ENCODE measurements around the gene PREX1. TPM values are rescaled to one million over a fixed set of nuclear protein-coding genes. Genes with fewer than 3 reads are reported as not detected.

Gene PREX1
- polyA plus RNA-seq, 1 donor: 9.9 TPM

DNA sequence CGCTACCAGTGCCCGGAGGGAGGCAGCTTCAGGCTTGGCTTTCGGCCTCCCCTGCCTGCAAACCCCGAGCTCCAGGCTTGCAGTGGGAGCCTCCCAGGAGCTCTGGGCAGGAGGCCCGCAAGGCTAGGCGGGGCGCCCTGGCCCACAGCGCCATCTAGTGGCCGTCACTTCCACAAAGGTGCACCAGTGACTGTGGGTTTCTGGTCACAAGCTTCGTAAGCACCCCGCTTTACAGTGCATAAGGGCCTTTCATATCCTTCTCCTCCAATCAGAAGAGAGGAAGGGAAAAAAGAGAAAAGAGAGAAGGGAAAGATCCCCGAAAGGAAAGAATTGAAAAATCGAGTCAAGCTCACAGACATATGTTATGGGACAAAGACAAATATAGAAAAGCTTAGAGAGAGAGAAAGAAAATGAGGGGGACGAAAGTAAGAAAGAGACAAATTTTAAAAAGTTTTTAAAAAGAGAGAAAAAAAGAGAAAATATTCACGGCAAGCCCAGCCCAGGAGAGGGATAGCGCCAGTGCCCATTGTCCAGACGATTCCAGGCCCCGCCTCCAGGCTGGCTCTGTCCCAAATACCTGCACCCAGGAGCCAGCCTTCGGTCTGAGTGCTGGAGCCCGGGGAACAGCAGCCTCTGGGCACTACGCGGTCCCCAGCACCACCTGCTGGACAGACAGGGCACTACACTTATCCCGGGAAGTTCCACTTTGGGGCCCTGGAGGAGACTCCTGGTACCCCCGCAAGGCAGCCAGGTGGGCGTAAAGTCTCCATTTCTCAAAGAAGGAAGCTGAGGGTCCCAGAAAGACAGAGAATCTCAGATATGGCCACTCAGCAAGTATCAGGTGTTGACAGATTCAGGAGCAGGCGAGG is 207.1 kb downstream of the PREX1 start:
- Histone ChIP-seq H3K27me3 (ENCODE audit: control insufficient read depth, insufficient read depth, low read length) (peaks cover 3% of the 10 kb centered on the region), H3K4me3 (ENCODE audit: low read length) (peak overlapping the region; percentile 3), H3K4me1 (ENCODE audit: control insufficient read depth, insufficient read depth, low read length) (peaks cover 7% of the 10 kb centered on the region), H3K27ac (ENCODE audit: low read length) (peak overlapping the region; percentile 37), H3K9me3 (ENCODE audit: control insufficient read depth, low read depth, low read length) (no peaks in the 10 kb centered on the region), H3K36me3 (ENCODE audit: control insufficient read depth, insufficient read depth, low read length) (no peaks in the 10 kb centered on the region)
- DNase-seq: peak; percentile 84 to 87
- WGBS (ENCODE audit: insufficient coverage, low lambda C conversion rate): 8% methylated on average over 3 of the region's 26 CpGs

DNA sequence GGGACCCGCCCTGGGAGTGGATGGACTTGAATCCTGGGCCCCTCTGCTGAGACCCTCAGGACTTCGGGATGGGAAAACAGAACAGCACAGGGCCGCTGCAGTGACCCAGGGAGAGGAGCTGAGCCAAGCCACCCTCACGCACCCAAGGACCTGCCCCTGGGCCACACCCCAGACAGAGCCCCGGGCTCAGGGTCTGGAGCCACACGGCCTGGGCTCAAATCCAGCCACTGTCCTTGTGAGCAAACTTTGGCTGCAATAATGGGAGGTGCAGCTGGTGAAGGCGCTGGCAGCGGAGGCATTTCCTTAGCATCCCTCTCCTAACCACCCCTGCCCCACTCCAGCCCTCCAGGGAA is 207.7 kb downstream of the PREX1 start:
- Histone ChIP-seq H3K27ac (ENCODE audit: low read length) (no peak overlapping the region), H3K4me1 (ENCODE audit: control insufficient read depth, insufficient read depth, low read length) (peaks cover 7% of the 10 kb centered on the region), H3K27me3 (ENCODE audit: control insufficient read depth, insufficient read depth, low read length) (peaks cover 3% of the 10 kb centered on the region), H3K4me3 (ENCODE audit: low read length) (no peak overlapping the region), H3K9me3 (ENCODE audit: control insufficient read depth, low read depth, low read length) (no peaks in the 10 kb centered on the region), H3K36me3 (ENCODE audit: control insufficient read depth, insufficient read depth, low read length) (no peaks in the 10 kb centered on the region)
- WGBS (ENCODE audit: insufficient coverage, low lambda C conversion rate): no CpG with 5 or more reads among the region's 8 CpGs
- DNase-seq: no peak

DNA sequence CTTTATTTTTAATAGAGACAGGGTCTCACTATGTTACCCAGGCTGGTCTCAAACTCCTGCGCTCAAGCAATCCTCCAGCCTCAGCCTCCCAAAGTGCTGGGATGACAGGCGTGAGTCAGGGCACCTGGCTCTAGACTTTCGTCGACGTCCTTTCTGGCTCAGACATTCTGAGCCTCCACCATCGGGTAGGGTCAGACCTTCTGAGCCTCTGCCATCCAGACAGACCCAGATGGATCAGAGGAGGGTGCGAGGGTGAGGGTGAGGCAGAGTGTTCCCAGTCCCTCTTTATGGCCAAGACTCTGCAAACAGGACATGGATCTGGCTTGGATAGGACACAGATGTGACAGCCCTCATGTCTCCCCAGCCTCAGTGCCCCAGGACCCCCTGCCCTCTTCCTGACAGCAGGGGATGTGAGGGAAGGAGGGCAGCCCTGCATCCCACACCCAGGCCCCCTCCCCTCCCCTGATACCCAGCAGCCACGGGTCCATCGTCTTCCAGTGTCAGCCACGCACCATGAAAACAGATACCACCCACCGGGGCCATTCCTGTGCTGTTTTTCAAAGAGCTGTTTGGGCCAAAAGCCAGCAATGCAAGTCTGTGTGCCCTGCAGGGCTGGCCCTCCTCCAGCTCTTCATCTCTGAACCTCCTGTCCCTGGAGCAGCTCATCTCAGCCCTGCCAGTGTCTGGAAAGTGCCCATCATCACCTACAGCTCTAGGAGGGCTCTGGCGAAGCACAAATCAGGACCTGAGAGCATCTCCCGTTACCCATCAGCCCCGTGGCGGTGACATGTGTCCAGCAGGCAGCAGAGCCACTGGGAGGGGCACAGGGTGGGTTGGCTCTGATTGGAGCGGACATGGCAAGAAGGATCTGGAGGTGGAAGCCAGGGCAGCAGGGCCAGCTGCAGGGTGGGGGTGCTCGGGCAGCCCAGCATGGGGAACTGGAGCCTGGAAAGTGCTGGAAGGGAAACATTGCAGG is 208.4 kb downstream of the PREX1 start:
- no CpG with 5 or more reads among the region's 17 CpGs for WGBS (ENCODE audit: insufficient coverage, low lambda C conversion rate)
- no peak for DNase-seq
- peaks cover 7% of the 10 kb centered on the region for H3K4me1 ChIP-seq (ENCODE audit: control insufficient read depth, insufficient read depth, low read length)
- H3K9me3 ChIP-seq (ENCODE audit: control insufficient read depth, low read depth, low read length): no peaks in the 10 kb centered on the region
- H3K36me3 ChIP-seq (ENCODE audit: control insufficient read depth, insufficient read depth, low read length): no peaks in the 10 kb centered on the region
- H3K27me3 ChIP-seq (ENCODE audit: control insufficient read depth, insufficient read depth, low read length): peaks cover 3% of the 10 kb centered on the region
- H3K27ac ChIP-seq (ENCODE audit: low read length): no peak overlapping the region
- no peak overlapping the region for H3K4me3 ChIP-seq (ENCODE audit: low read length)

DNA sequence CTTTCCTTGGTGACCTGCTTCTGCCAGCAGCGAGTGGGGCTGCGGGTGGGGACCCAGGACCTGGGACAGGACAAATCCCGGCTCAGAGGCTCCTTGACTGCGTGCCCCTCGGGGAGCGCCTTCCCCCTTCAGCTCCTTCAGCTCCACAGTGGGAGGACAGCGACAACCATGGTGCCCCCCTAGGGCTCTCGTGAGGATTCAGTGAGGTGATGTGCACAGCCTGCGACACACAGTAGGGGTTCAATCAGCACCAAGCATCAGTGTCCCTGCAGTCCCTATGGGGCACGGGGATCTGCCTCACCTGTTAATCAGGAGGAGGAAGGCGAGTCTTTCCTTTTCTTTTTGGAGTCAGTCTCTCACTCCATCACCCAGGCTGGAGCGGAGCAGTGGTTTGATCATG is 209.2 kb downstream of the PREX1 start:
- Histone ChIP-seq H3K36me3 (ENCODE audit: control insufficient read depth, insufficient read depth, low read length) (no peaks in the 10 kb centered on the region), H3K4me3 (ENCODE audit: low read length) (no peak overlapping the region), H3K4me1 (ENCODE audit: control insufficient read depth, insufficient read depth, low read length) (peaks cover 7% of the 10 kb centered on the region), H3K27me3 (ENCODE audit: control insufficient read depth, insufficient read depth, low read length) (peaks cover 3% of the 10 kb centered on the region), H3K9me3 (ENCODE audit: control insufficient read depth, low read depth, low read length) (no peaks in the 10 kb centered on the region), H3K27ac (ENCODE audit: low read length) (no peak overlapping the region)
- no peak for DNase-seq
- WGBS (ENCODE audit: insufficient coverage, low lambda C conversion rate): no CpG with 5 or more reads among the region's 12 CpGs

DNA sequence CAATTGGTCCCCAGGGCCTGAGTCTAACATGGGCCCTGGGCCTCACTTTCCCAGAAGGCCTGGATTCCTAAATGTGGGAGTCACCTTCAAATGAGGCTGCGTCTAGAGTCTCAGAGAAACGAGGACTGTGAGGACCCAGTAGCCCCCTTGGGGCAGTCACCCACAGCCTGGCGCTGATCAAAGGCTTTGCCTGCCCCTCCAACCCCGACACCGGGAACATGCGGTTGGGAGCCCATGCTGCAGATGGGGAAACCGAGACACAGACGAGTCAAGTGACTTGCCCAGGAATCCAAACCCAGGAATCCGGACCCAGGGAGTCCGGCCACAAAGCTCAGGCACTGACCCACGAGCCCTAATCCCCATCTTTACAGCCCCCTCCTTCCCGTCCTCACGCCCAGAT is 209.7 kb downstream of the PREX1 start:
- 100% methylated on average over 2 of the region's 13 CpGs for WGBS (ENCODE audit: insufficient coverage, low lambda C conversion rate)
- H3K4me3 ChIP-seq (ENCODE audit: low read length): no peak overlapping the region
- peaks cover 3% of the 10 kb centered on the region for H3K27me3 ChIP-seq (ENCODE audit: control insufficient read depth, insufficient read depth, low read length)
- H3K4me1 ChIP-seq (ENCODE audit: control insufficient read depth, insufficient read depth, low read length): peaks cover 7% of the 10 kb centered on the region
- no peak for DNase-seq
- H3K9me3 ChIP-seq (ENCODE audit: control insufficient read depth, low read depth, low read length): no peaks in the 10 kb centered on the region
- no peaks in the 10 kb centered on the region for H3K36me3 ChIP-seq (ENCODE audit: control insufficient read depth, insufficient read depth, low read length)
- no peak overlapping the region for H3K27ac ChIP-seq (ENCODE audit: low read length)

DNA sequence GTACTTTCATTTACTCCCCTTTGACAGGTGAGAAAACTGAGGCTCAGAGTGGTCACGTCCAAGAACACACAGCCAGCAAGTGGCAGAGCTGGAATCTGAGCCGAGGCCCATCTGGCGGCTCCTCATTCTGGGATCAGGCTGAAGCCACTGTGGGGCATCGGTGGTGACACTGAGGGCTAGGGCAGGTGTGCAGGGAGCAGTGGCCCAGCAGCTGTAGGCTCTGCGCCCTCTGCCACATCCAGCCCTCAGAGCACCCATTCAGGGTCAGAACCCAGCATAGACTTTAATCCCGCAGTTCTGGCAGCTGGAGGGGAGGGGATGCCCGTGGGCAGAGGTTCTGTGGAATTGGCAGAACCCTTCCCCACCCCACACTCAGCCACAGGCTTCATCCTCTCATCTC is 210.3 kb downstream of the PREX1 start:
- Histone ChIP-seq H3K9me3 (ENCODE audit: control insufficient read depth, low read depth, low read length) (no peaks in the 10 kb centered on the region), H3K36me3 (ENCODE audit: control insufficient read depth, insufficient read depth, low read length) (no peaks in the 10 kb centered on the region), H3K27ac (ENCODE audit: low read length) (no peak overlapping the region), H3K4me3 (ENCODE audit: low read length) (no peak overlapping the region), H3K27me3 (ENCODE audit: control insufficient read depth, insufficient read depth, low read length) (peaks cover 3% of the 10 kb centered on the region), H3K4me1 (ENCODE audit: control insufficient read depth, insufficient read depth, low read length) (peaks cover 7% of the 10 kb centered on the region)
- no peak for DNase-seq
- no CpG with 5 or more reads among the region's 7 CpGs for WGBS (ENCODE audit: insufficient coverage, low lambda C conversion rate)

DNA sequence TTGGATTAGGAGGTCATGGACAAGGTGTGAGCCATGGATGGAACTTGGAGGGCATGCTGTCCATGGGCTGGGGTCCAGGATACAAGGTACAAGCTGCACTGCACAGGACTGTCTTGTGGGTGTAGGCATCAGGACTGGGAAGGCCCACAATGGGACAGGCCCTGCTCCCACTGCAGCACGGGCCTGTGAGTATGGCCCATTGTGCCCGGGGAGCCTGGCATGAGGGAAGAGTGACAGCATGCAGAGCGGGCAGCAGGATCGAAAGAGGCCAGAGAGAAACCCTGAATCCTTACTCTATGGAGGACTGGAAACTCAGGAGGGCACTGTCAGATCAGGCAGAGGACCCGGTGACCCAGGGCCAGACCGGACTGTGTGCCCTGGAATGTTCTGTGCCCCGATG is 211.3 kb downstream of the PREX1 start:
- no CpG with 5 or more reads among the region's 7 CpGs for WGBS (ENCODE audit: insufficient coverage, low lambda C conversion rate)
- H3K4me3 ChIP-seq (ENCODE audit: low read length): no peak overlapping the region
- H3K9me3 ChIP-seq (ENCODE audit: control insufficient read depth, low read depth, low read length): no peaks in the 10 kb centered on the region
- no peak overlapping the region for H3K27ac ChIP-seq (ENCODE audit: low read length)
- peaks cover 4% of the 10 kb centered on the region for H3K4me1 ChIP-seq (ENCODE audit: control insufficient read depth, insufficient read depth, low read length)
- DNase-seq: no peak
- H3K27me3 ChIP-seq (ENCODE audit: control insufficient read depth, insufficient read depth, low read length): peaks cover 3% of the 10 kb centered on the region
- H3K36me3 ChIP-seq (ENCODE audit: control insufficient read depth, insufficient read depth, low read length): no peaks in the 10 kb centered on the region

DNA sequence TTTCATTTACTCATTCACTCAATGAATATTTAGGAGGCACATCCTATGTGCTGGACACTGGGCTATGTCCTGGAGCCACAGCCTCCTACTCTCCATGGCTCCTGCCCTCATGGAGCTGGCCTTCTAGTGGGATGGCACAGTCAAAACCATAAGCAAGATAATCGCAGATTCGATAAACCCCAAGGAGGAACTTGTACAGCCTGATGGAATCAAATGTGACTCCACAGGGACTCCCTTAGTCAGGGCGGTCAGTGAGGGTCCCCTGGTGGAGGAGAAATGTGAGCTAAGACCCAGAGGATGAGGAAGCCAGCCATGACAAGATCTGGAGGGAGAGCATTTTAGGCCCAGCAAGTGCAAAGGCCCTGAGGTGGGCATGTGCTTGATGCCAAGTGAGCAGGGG is 211.9 kb downstream of the PREX1 start:
- Histone ChIP-seq H3K27me3 (ENCODE audit: control insufficient read depth, insufficient read depth, low read length) (peaks cover 3% of the 10 kb centered on the region), H3K27ac (ENCODE audit: low read length) (no peak overlapping the region), H3K4me1 (ENCODE audit: control insufficient read depth, insufficient read depth, low read length) (no peaks in the 10 kb centered on the region), H3K36me3 (ENCODE audit: control insufficient read depth, insufficient read depth, low read length) (no peaks in the 10 kb centered on the region), H3K4me3 (ENCODE audit: low read length) (no peak overlapping the region), H3K9me3 (ENCODE audit: control insufficient read depth, low read depth, low read length) (no peaks in the 10 kb centered on the region)
- no CpG with 5 or more reads among the region's 3 CpGs for WGBS (ENCODE audit: insufficient coverage, low lambda C conversion rate)
- DNase-seq: no peak

DNA sequence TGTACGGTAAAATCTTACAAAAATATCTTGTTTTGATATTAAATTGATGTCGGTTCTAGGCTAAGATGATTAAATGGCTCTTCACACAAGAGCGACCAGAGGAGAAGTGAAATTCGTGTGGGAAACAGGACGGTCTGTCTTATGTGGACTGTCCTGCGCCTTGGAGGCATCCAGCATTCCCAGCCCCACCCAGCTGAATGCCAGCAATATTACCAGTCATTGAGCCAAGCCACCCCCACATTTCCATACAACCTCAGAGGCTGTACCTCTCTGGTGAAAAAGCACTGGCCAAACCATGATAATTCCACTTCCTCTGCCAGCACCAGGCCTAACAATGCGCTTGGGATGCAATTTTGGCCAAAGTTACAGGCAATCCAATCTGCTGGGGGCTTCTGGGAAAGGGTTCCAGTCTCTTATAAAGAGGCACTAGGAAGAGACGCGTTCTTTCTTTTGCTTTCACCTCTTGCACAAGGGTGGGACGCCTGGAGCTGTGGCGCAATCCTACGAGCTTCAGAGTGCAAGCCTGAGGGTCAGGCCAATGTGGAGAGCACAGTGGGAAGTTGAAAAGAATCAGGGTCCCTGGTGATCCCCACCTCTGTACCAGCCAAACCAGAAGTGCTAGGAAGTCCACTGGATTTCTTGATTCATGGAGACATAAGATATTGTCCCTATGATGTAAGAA is 213.1 kb downstream of the PREX1 start:
- Histone ChIP-seq H3K36me3 (ENCODE audit: control insufficient read depth, insufficient read depth, low read length) (no peaks in the 10 kb centered on the region), H3K9me3 (ENCODE audit: control insufficient read depth, low read depth, low read length) (no peaks in the 10 kb centered on the region), H3K4me3 (ENCODE audit: low read length) (no peak overlapping the region), H3K4me1 (ENCODE audit: control insufficient read depth, insufficient read depth, low read length) (no peaks in the 10 kb centered on the region), H3K27me3 (ENCODE audit: control insufficient read depth, insufficient read depth, low read length) (peaks cover 3% of the 10 kb centered on the region), H3K27ac (ENCODE audit: low read length) (no peak overlapping the region)
- WGBS (ENCODE audit: insufficient coverage, low lambda C conversion rate): no CpG with 5 or more reads among the region's 12 CpGs
- DNase-seq: no peak

DNA sequence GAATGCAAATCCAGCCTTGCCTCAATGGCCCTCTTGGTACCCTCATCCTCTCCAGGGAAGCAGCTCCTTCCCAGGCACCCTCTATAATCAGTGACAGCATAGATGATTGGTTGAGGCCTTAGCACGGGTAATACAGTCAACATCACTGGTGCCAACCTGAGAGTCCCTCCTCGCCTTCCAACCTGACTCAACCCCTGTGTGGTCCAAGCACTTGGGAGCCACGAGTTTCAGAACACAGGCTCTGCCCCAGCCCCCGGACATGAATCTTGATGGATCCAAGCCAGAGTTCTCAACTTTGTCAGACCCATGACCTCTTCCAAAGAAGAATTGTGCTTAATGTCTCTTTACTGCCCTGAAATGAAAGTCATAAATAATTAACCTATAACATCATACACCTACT is 213.9 kb downstream of the PREX1 start:
- no peak for DNase-seq

More for the DNA sequence above, 213.9 kb downstream of the PREX1 start:
- WGBS (ENCODE audit: insufficient coverage, low lambda C conversion rate): no CpG with 5 or more reads among the region's 4 CpGs
- H3K27ac ChIP-seq (ENCODE audit: low read length): no peak overlapping the region
- no peaks in the 10 kb centered on the region for H3K4me1 ChIP-seq (ENCODE audit: control insufficient read depth, insufficient read depth, low read length)
- peaks cover 6% of the 10 kb centered on the region for H3K27me3 ChIP-seq (ENCODE audit: control insufficient read depth, insufficient read depth, low read length)
- H3K4me3 ChIP-seq (ENCODE audit: low read length): no peak overlapping the region
- no peaks in the 10 kb centered on the region for H3K36me3 ChIP-seq (ENCODE audit: control insufficient read depth, insufficient read depth, low read length)
- no peaks in the 10 kb centered on the region for H3K9me3 ChIP-seq (ENCODE audit: control insufficient read depth, low read depth, low read length)

Data from large intestine (tissue), 3 donors.